Measurements from ENCODE around the gene ENAM. TPM values are rescaled to one million over a fixed set of nuclear protein-coding genes. Genes with fewer than 3 reads are reported as not detected.
A peak's percentile ranks its signal among the peaks of the same experiment; 100 is the strongest.
"Not testable (repeated sequence)": the region's sequence is repeated elsewhere in the genome, so short reads cannot be mapped to it uniquely, and the experiment has no call there.

The ENAM gene
- total and polyA plus RNA-seq, 2 of the 8 experiments (the other 6 are each of a cell fraction or from before 2014, with no cell fraction given), result not detected

DNA sequence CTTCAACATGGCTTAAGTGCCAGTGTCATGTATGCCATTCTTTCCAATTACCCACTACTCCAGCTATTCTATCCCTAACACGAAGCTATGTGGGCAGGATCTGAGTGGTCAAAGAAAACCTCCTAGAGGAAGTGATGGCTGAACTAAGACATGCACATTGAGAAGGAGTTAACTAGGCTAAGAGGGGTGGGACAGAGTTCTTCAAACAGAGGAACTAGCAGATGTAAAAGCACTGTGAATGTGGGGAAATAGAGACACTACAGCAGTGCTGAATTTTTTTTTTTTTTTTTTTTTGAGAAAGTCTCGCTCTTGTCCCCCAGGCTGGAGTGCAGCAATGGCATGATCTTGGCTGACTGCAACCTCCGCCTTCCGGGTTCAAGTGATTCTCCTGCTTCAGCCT lies 31.6 kb downstream of the ENAM start (continued):
- no peak for TF ChIP-seq RFX5 (IDR thresholded peaks at IDR 0.05; ENCODE audit: borderline replicate concordance, low read depth, low read length)
- TF ChIP-seq CREB1 (IDR thresholded peaks at IDR 0.05), result no peak
- no peak for TF ChIP-seq RXRA (IDR thresholded peaks at IDR 0.05; ENCODE audit: insufficient read depth, low read depth, low read length)

DNA sequence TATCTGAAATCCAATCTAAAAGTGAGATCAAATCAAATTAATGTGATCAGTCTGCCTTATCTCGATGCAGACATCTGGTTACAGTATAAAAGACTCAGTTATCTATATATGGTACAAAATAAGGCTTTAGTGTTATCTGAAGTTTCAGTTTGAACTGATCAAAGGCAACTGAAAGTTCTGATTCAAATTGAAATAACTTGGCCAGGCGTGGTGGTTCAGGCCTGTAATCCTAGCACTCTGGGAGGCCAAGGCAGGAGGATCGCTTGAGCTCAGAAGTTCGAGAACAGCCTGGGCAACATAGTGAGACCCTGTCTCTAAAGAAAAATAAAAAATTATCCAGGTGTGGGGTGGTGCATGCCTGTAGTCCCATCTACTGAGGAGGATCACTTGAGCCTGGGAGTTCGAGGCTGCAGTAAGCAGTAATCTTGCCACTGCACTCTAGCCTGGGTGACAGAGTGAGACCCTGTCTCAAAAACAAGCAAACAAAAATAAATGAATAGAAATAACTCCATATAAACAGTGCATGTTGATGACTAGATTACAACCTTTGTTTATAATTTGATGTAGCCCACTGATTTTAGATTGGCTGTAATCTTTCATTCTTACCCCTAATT lies 32.9 kb downstream of the ENAM start:
- H3K23ac ChIP-seq (ENCODE audit: insufficient read length); H3K4ac ChIP-seq (replicated peaks; ENCODE audit: insufficient read length, low read depth, low read length); H3K27ac ChIP-seq (ENCODE audit: low read depth, low read length); H4K8ac ChIP-seq (ENCODE audit: extremely low read depth, insufficient read depth, low read length); H3K9me3 ChIP-seq (ENCODE audit: insufficient read depth in 2 of 2, low read depth in 1 of 2, low read length in 1 of 2); H3K36me3 ChIP-seq (ENCODE audit: control insufficient read depth in 2 of 4, insufficient read depth in 4 of 4, low read length in 3 of 4); H4K5ac ChIP-seq (ENCODE audit: insufficient read length, low read depth, low read length); H3K4me3 ChIP-seq (ENCODE audit: extremely low read depth in 1 of 4, insufficient read depth in 2 of 4, low read depth in 3 of 4, low read length in 4 of 4); H3K18ac ChIP-seq (ENCODE audit: extremely low read depth, low read length); H2BK15ac ChIP-seq (ENCODE audit: low read length); H3K9ac ChIP-seq (replicated peaks in 1 of 4; ENCODE audit: extremely low read depth in 1 of 4, low read depth in 3 of 4, low read length in 3 of 4); H3K23me2 ChIP-seq (ENCODE audit: low read depth, low read length); H3K56ac ChIP-seq (replicated peaks; ENCODE audit: insufficient read length, low read depth, low read length); H2AK5ac ChIP-seq (ENCODE audit: low read depth, low read length); H2BK5ac ChIP-seq (ENCODE audit: low read depth, low read length); H3K4me2 ChIP-seq (ENCODE audit: insufficient read depth in 1 of 2, low read depth in 2 of 2, low read length in 2 of 2); H3K27me3 ChIP-seq (replicated peaks in 1 of 4; ENCODE audit: control insufficient read depth in 3 of 4, extremely low read depth in 1 of 4, insufficient read depth in 3 of 4, low read length in 3 of 4); FAIRE-seq; DNase-seq (ENCODE audit: low read depth in 1 of 2, low spot score in 2 of 2); H3K79me2 ChIP-seq (ENCODE audit: control insufficient read depth in 1 of 2, insufficient read depth in 2 of 2, low read length in 2 of 2); H3K79me1 ChIP-seq (ENCODE audit: low read depth, low read length); H2BK20ac ChIP-seq (ENCODE audit: low read length); H3K4me1 ChIP-seq (replicated peaks in 1 of 4; ENCODE audit: control insufficient read depth in 3 of 4, insufficient read depth in 4 of 4, low read length in 3 of 4); H4K20me1 ChIP-seq (replicated peaks in 1 of 2; ENCODE audit: control insufficient read depth in 1 of 2, insufficient read depth in 2 of 2, low read length in 2 of 2); H2BK120ac ChIP-seq (replicated peaks; ENCODE audit: low read depth, low read length); H3K14ac ChIP-seq (ENCODE audit: insufficient read length); H4K91ac ChIP-seq (replicated peaks; ENCODE audit: insufficient read length, low read length); H2BK12ac ChIP-seq (ENCODE audit: low read depth, low read length); POLR2A ChIA-PET (ENCODE audit: partially characterized antibody): not testable (repeated sequence)
- WGBS, 2 experiments (ENCODE audit: extremely low coverage in 1 of 2, insufficient coverage in 1 of 2, insufficient read length in 1 of 2, insufficient replicate concordance in 2 of 2, low coverage in 1 of 2, low lambda C conversion rate in 2 of 2, missing lambda C conversion rate in 1 of 2), result 91% methylated on average over 5 of the region's 5 CpGs; no CpG with 5 or more reads in 1 of the 2 experiments
- CTCF ChIA-PET (ENCODE audit: partially characterized antibody), result interaction anchor here (0.9 kb wide), 1 partner anchor 455 kb away, joined by 3 read pairs; no protein-coding TSS in a partner anchor
- H2AFZ ChIP-seq (ENCODE audit: low read length), result 0 out of 2 replicates have a peak overlapping the region, but pooled peaks have one; percentile 41

All from H1 (cell line).